ENCODE results near the gene EDARADD.

DNA sequence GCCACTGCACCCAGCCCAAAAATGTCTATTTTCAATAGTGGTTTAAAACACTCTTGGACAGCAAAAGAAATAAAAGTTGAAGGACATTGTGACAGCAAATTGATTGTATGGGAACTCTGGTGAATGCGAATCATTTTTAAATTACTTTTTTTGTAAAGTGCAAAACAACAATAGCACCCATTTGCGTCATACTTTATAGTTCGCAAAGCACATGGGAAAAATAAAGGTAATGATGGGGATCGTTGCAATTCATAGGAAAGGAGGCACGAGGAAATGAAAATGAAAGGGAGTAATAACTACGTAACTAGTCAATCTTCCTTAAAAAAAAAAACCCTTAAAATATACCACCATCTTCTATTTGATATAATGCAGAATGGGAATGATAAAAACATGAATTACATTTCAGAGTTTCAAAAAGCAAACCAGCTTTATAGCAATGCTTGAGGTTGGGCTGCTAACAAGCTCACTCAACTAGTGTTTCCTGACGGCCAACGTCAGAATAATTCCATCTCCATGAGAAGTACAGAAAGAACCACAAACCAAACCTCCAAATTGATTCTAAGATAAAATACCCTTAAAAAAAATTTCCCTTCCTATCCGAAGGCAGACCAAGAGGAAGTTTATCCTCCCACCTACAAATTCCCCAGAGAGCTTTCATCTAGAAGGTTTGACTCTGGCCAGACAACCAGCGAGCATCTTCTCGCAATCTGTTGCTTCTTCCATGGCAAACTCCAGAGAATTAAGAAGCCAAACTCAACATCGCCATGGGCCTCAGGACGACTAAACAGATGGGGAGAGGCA lies at the start of gene EDARADD:
- TF ChIP-seq CTCF (conservative IDR thresholded peaks at IDR 0.05; ENCODE audit: low read depth, low read length) (no peak), EZH2phosphoT487 (IDR thresholded peaks at IDR 0.05; ENCODE audit: borderline replicate concordance, low read length) (no peak), EZH2 (IDR thresholded peaks at IDR 0.05; ENCODE audit: low read length, unreplicated experiment) (no peak)

All from PC-3 (cell line).